ENCODE results near the gene TMC3. TPM values are rescaled to one million over a fixed set of nuclear protein-coding genes. Genes with fewer than 3 reads are reported as not detected.

TMC3 gene
- total and polyA plus RNA-seq, 2 experiments from 2014 or later: 0.20 to 0.21 TPM

GRCh38 chr15:81301815-81302399 lies 72.1 kb downstream of the TMC3 start:
- Histone ChIP-seq H3K36me3 (no peaks in the 10 kb centered on the region), H3K9me3 (ENCODE audit: low read depth) (no peaks in the 10 kb centered on the region), H3K27me3 (no peaks in the 10 kb centered on the region), H3K27ac (no peak overlapping the region), H3K4me3 (no peak overlapping the region), H3K4me1 (ENCODE audit: low read depth) (no peaks in the 10 kb centered on the region)
- TF ChIP-seq, protein P1, sequence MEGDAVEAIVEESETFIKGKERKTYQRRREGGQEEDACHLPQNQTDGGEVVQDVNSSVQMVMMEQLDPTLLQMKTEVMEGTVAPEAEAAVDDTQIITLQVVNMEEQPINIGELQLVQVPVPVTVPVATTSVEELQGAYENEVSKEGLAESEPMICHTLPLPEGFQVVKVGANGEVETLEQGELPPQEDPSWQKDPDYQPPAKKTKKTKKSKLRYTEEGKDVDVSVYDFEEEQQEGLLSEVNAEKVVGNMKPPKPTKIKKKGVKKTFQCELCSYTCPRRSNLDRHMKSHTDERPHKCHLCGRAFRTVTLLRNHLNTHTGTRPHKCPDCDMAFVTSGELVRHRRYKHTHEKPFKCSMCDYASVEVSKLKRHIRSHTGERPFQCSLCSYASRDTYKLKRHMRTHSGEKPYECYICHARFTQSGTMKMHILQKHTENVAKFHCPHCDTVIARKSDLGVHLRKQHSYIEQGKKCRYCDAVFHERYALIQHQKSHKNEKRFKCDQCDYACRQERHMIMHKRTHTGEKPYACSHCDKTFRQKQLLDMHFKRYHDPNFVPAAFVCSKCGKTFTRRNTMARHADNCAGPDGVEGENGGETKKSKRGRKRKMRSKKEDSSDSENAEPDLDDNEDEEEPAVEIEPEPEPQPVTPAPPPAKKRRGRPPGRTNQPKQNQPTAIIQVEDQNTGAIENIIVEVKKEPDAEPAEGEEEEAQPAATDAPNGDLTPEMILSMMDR (IDR thresholded peaks at IDR 0.05; ENCODE audit: low read depth, low read length): no peak
- DNase-seq (ENCODE audit: low read depth in 1 of 2, low spot score in 1 of 2): no peak

DNA sequence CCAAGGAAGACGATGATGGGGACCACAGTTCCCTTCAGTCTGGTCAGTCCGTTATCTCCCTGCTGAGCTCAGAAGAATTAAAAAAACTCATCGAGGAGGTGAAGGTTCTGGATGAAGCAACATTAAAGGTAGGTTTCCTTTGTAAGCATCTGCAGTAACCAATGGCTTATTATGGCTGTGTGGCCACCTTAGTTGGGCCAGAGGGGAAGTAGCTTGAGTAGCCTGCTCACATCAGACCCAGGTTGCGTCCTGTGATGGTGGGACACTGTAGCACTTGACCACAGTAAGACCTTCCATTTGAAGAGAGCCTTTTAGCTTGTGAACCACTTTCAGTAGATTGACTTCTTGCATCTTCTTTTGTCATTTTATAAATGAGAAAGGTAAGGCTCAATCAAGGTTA lies 72.6 kb downstream of the TMC3 start:
- no peak overlapping the region for H3K4me3 ChIP-seq
- no peak overlapping the region for H3K27ac ChIP-seq
- TF ChIP-seq, protein P1 (IDR thresholded peaks at IDR 0.05; ENCODE audit: low read depth, low read length): no peak
- no peak for DNase-seq (ENCODE audit: low read depth in 1 of 2, low spot score in 1 of 2)
- no peaks in the 10 kb centered on the region for H3K9me3 ChIP-seq (ENCODE audit: low read depth)
- no peaks in the 10 kb centered on the region for H3K36me3 ChIP-seq
- H3K27me3 ChIP-seq: no peaks in the 10 kb centered on the region
- no peaks in the 10 kb centered on the region for H3K4me1 ChIP-seq (ENCODE audit: low read depth)

GRCh38 chr15:81299630-81300273 lies 74.3 kb downstream of the TMC3 start:
- no peaks in the 10 kb centered on the region for H3K27me3 ChIP-seq
- TF ChIP-seq, protein P1 (IDR thresholded peaks at IDR 0.05; ENCODE audit: low read depth, low read length): no peak

DNA sequence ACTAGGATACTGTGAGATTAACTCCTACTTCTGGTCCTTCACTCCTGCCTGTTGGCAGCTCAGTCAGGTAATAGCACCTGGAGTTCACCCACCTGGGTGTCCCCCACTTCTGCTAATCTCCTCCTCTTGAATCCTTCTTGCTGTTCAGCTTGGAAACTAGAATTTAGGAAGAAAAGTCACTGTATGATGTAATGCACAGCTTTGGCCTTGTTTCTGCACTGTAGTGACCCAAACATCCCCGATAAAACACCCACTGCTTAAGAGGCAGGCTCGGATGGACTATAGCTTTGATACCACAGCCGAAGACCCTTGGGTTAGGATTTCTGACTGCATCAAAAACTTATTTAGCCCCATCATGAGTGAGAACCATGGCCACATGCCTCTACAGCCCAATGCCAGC lies 74.9 kb downstream of the TMC3 start:
- H3K36me3 ChIP-seq: no peaks in the 10 kb centered on the region
- H3K27ac ChIP-seq: no peak overlapping the region
- H3K9me3 ChIP-seq (ENCODE audit: low read depth): no peaks in the 10 kb centered on the region
- TF ChIP-seq, protein P1 (IDR thresholded peaks at IDR 0.05; ENCODE audit: low read depth, low read length): no peak
- H3K4me3 ChIP-seq: no peak overlapping the region
- H3K27me3 ChIP-seq: no peaks in the 10 kb centered on the region
- no peaks in the 10 kb centered on the region for H3K4me1 ChIP-seq (ENCODE audit: low read depth)
- DNase-seq (ENCODE audit: low read depth in 1 of 2, low spot score in 1 of 2): no peak

More at GRCh38 chr15:81299630-81300273, 74.3 kb downstream of the TMC3 start:
- H3K9me3 ChIP-seq (ENCODE audit: low read depth): no peaks in the 10 kb centered on the region
- no peaks in the 10 kb centered on the region for H3K4me1 ChIP-seq (ENCODE audit: low read depth)
- H3K4me3 ChIP-seq: no peak overlapping the region
- H3K36me3 ChIP-seq: no peaks in the 10 kb centered on the region
- H3K27ac ChIP-seq: no peak overlapping the region
- no peak for DNase-seq (ENCODE audit: low read depth in 1 of 2, low spot score in 1 of 2)

DNA sequence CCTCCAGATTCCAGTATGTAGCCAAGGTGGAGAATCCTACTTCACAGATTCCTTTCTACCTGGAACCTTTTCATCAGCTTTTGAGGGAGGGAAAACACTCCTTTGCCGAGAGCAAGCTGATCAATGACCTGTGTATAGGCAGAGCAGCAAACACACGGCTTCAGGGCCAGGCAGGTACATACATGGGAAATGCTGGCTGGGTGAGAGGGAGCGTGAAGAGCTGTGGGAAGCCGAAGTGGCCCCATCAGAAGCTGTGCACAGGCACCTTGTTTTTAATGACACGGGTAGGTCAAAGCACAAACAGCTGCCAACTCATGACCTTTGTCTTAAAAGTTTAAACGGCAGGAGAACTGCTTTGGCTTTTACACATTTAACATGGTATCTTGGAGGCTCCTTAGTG lies 75.4 kb downstream of the TMC3 start:
- H3K27ac ChIP-seq: no peak overlapping the region
- H3K36me3 ChIP-seq: no peaks in the 10 kb centered on the region
- no peak for DNase-seq (ENCODE audit: low read depth in 1 of 2, low spot score in 1 of 2)
- TF ChIP-seq, protein P1 (IDR thresholded peaks at IDR 0.05; ENCODE audit: low read depth, low read length): no peak
- H3K27me3 ChIP-seq: no peaks in the 10 kb centered on the region
- no peaks in the 10 kb centered on the region for H3K9me3 ChIP-seq (ENCODE audit: low read depth)
- H3K4me3 ChIP-seq: no peak overlapping the region
- H3K4me1 ChIP-seq (ENCODE audit: low read depth): no peaks in the 10 kb centered on the region
